Measurements from ENCODE around the gene HIVEP2.
"Not testable (repeated sequence)": the region's sequence is repeated elsewhere in the genome, so short reads cannot be mapped to it uniquely, and the experiment has no call there.

Gene HIVEP2, protein sequence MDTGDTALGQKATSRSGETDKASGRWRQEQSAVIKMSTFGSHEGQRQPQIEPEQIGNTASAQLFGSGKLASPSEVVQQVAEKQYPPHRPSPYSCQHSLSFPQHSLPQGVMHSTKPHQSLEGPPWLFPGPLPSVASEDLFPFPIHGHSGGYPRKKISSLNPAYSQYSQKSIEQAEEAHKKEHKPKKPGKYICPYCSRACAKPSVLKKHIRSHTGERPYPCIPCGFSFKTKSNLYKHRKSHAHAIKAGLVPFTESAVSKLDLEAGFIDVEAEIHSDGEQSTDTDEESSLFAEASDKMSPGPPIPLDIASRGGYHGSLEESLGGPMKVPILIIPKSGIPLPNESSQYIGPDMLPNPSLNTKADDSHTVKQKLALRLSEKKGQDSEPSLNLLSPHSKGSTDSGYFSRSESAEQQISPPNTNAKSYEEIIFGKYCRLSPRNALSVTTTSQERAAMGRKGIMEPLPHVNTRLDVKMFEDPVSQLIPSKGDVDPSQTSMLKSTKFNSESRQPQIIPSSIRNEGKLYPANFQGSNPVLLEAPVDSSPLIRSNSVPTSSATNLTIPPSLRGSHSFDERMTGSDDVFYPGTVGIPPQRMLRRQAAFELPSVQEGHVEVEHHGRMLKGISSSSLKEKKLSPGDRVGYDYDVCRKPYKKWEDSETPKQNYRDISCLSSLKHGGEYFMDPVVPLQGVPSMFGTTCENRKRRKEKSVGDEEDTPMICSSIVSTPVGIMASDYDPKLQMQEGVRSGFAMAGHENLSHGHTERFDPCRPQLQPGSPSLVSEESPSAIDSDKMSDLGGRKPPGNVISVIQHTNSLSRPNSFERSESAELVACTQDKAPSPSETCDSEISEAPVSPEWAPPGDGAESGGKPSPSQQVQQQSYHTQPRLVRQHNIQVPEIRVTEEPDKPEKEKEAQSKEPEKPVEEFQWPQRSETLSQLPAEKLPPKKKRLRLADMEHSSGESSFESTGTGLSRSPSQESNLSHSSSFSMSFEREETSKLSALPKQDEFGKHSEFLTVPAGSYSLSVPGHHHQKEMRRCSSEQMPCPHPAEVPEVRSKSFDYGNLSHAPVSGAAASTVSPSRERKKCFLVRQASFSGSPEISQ (N-terminal part only)

DNA sequence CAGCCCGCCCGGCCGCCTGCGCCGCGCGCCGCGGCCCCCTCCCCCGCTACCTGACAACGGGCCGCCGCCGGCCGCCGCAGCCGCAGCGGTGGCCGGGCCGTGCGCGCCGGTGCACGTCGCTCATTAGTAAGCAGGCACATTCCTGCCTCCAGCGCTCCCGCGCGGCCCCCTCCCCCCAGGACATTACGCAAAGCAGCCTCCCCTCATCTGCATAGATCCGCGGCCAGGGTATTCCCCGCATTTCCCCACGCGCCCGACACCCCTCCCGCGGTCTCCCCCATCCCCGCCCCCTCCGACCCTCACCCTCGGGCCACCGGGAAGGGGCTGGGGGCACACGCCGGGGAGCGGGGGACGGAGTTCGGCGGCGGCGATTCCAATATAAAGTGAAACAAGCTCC lies at the start of gene HIVEP2:
Gene HIVEP2 (minus strand): TSS at position 128 of the 397 bp plus-strand sequence. CDS start 170,438 bp downstream, outside the sequence.
- peak; percentile 63 for DNase-seq (ENCODE audit: low spot score)

DNA sequence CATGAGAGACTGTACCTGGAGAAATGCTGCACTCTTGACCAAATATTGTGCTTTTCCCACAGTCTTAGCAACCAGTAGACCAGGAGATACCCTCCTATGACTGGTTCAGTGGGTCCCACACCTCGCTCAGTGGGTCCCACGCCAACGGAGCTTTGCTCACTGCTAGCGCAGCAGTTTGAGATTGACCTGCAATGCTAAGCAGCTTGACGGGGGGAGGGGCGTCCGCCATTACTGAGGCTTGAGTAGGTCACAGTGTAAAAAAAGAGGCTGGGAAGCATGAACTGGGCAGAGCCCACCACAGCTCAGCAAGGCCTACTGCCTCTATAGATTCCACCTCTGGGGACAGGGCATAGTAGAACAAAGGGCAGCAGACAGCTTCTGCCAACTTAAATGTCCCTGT lies 49.0 kb upstream of the HIVEP2 start:
- DNase-seq (ENCODE audit: low spot score) = no peak

DNA sequence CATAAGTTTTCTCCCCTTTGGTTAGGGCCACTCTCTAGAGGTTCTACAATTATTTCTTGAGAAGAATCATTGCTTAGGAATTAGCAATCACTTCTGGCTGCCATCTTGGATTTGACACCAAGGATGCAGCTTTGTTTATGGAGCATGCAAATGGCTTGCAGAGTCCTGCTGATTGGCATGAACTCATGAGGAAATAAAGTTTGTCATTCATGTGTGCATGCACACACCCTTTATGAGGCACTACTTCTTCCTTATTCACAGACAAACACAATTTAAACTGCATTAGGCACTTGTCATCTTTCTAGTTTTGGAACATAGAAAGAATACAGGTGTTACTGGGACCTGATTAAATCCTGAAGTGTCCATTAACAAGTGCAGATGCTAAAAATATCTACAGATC lies 42.5 kb upstream of the HIVEP2 start:
- DNase-seq (ENCODE audit: low spot score) = no peak

DNA sequence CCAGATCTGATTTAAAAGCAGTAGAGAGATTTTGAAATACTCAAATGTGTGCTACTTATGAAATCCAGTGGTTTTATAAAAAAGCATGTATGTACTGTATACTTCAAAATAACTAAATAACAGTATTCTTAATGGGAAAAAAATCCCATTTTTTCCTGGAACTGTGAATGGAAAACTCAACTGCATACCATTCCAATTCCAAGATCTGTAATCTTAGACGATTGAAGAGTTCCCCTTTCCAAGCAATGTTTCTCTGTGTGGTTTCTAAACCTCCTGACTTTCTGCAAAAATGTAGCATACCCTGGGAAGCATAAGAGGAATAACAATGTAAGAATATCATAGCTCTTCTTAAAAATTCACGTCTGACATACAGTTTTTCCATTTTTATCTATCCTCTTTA lies 40.3 kb upstream of the HIVEP2 start:
- DNase-seq (ENCODE audit: low spot score) = no peak

DNA sequence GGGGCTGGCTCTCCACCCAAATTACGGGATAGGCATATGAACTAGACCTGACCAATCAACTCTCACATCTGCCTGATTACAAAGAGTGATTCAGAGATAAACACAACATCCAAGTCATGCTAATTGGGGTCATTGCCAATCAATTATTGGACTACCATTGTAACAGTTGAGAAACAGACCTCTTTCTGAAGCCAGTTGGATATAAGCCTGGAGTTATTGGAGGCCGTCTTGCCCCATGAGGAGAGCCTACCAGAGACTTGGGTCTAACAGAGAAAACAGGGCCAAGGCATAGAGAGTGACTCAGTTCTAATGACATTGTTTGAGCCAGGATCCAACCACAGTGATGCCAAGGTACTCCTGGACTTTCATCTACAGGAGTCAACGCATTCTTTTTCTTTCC lies 39.4 kb upstream of the HIVEP2 start:
- DNase-seq (ENCODE audit: low spot score) = no peak

DNA sequence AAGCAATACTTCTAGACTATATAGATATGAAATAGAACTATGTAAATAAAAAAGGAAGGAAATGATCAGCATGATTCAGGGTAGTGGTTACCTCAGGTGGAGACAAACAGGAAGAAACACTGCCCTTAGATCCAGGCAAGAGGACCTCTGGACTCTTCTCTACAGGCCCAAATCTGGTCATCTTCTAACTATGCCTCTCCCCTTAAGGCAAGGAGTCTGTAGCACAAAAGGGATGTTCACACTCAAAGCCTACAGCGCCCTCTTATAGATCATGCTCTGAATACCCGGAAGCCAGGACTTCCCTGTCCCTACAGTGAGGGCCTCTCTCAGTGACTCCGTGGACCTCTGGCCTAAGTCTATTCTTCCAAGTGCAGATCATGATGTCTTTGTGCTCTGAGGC lies 30.4 kb upstream of the HIVEP2 start:
- DNase-seq (ENCODE audit: low spot score) = no peak

DNA sequence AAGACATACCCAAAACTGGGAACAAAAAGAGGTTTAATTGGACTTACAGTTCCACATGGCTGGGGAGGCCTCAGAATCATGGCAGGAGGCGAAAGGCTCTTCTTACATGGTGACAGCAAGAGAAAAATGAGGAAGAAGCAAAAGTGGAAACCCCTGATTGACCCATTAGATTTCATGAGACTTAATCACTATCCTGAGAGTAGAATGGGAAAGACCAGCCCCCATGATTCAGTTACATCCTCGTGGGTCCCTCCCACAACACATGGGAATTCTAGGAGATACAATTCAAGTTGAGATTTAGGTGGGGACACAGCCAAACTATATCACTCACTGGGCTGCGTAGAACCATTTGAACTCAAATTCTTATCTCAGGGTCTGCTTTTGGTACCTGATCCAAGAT lies 26.0 kb upstream of the HIVEP2 start:
- DNase-seq (ENCODE audit: low spot score) = not testable (repeated sequence)

DNA sequence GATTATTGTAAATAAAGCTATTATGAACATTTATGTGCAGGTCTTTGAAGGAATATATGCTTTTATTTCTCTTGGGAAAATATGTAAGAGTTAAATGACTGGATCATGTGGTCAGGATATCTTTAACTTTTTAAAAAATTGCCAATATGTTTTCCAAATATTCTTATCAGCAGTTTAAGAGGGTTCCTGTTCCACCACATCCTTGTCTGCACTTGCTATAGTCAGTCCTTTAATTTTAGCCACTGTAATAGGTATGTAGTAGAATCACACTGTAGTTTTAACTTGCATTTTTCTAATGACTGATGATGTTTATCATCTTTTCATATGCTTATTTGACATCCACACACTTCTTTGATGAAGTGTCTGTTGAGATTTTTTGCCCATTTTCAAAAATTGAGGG lies 23.6 kb upstream of the HIVEP2 start:
- no peak for DNase-seq (ENCODE audit: low spot score)

DNA sequence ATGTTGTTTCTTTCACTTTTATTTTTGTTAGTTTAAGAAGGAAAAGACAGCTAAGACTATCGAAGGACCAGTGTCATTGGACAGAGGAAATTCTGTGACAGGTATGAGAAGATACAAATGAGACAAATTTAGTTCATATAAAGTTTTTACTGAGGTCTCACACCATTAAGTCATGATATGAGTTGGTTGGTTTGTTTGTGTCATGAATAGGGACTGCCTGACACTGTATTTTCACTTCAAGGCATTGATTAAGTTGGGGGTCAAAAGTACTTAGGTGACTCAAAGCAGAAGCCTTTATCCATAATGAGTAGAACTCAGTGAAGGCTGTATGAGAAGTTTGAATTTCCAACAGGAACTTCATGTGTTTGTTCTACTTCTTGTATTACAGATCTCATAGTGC lies 21.3 kb upstream of the HIVEP2 start:
- no peak for DNase-seq (ENCODE audit: low spot score)

DNA sequence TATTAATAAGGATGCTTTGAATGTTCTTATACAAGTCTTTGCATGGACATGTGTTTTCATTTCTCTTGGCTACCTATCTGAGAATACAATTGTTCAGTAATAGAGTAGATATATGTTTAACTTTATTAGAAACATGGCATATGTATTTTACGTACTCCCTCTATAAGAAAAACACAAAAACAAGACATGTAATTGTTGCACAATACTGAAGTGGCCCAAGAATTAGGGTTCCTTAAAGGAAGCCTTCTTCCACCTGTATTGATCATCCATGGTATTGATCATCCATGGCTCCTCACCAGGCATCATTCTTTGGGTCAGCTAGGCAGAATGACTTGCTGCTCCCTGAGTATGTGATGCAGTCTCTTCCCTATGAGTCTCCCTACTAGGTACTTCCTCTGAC lies 20.2 kb upstream of the HIVEP2 start:
- no peak for DNase-seq (ENCODE audit: low spot score)

DNA sequence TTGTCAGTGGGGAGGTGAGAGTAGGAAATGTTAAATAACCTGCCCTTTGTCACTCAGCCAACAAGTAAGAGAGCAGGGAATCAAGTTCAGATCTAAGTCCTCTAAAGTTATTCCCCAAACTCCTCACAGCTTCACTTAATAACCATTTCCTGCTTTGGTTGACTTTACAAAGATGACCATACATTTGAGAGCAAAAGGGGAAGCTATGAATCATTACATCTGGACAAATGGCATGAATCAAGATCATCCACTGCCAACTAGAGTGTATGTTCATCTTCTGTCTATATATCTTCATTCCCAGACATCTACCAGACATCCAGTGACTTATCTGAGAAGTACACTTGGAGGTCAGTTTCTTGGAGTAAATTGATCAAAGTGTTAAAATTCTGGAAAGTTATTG lies 15.1 kb upstream of the HIVEP2 start:
- no peak for DNase-seq (ENCODE audit: low spot score)

DNA sequence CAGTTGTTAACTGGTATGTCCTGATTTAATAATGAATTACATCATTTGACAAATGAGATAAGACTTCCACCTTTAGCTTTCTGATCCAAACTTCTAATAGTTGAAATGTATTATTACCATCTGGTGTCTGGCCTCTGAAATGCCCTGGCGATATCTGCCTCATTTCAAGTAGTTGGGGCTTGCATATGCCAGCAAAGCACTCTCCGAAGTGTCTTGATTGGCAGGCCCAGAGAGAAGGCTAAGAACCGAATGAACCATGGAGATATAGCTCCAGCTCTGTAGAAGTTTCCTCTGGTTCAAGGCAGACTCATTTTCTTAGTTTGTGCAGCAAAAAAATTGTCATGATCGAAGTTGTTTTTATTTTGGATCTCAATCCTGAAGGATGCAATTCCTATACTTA lies 13.4 kb upstream of the HIVEP2 start:
- no peak for DNase-seq (ENCODE audit: low spot score)

DNA sequence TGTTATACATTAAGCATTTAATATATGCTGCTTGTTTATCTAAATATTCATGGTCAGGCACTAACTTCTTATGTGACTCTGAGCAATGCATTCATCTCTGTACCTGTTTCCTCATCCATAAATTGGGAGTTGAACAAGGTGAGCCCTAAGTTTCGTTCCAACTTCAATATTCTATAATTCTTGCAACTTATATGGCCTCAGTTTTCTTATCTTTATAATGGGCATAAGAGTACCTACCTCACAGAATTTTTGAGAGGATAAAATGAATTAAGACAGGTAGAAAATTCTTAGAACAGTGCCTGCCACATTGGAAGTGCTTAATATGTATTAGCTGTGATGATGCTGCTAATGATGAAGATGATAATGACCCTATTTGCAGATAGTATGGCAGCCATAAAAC lies 11.8 kb upstream of the HIVEP2 start:
- no peak for DNase-seq (ENCODE audit: low spot score)

DNA sequence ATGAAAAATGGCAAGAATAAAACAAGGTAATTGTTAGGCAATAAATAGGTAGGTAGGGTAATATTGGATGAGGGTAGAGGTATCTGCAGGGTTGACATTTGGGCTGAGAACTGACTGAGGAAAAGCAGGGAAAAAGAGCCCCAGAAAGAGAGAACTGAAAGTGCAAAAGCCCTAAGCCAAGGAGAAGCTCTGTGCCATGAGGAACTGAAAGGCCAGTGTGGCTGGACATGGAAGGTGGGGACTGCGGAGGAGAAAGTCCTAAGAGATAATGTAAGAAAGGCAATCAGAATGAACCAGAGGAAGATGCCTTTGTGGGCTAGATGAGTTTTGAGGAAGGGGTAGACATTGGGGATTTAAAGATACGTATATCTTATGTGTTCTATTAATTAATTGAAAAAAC lies 9.9 kb upstream of the HIVEP2 start:
- no peak for DNase-seq (ENCODE audit: low spot score)

DNA sequence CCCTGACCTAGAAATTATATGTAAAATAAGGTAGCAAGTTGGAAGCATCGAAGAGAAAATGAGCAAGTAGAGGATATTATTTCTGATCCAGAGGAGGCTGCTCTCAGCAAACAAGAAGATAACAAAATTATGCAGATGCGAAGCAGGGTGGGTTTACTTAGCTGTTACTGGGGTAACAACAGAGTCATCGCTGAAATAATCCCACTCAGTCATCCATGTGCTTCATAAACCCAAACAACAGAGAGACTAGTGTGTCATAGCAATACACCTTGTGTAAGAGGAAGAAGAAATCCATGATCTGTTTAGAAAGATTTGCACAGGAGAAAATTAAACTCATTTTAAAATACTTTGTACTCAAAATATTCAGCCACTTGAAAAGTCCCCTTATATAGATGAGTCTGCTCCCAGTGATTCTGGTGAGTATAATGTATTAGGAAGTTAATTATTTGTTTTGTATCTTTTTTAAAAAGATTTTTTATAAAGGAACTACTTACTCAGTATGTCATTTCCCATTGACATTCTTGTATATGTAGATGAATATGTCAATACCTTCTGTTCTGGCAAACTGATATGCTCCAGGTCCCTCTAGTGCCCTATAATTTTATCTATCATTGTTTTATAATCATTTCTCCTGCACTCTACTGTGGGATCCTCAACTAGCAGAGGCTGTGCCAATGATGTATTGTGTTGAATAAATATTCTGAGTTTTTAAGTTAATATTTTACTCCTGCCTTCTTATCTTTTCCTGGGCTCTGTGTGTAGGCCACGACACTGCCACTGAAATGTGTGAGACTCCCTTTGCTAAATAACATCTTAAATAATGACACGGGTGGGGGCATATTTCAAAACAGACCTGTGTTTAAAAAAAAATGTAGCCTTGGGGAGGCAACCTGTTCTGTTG lies 8.6 kb upstream of the HIVEP2 start:
- no peak for DNase-seq (ENCODE audit: low spot score)

DNA sequence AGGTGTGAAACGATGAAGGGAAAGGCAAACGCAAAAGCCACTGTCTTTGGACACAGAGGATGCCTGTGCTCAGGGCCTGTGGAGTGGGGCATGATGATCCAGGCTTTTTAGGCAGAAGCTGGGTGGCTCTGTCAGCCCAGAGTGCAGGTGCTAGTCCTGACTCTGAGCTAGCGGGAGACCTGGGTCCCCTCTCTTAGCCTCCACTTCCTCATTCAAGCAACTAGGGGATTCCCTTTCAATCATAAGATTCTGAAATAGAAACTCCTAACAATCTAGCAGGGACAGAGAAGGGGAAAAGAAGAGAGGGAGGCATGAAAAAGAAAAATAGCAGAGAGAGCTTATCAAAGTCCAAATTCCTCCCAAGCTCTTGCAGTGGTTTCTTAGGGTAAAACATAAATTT lies 7.6 kb upstream of the HIVEP2 start:
- no peak for DNase-seq (ENCODE audit: low spot score)

DNA sequence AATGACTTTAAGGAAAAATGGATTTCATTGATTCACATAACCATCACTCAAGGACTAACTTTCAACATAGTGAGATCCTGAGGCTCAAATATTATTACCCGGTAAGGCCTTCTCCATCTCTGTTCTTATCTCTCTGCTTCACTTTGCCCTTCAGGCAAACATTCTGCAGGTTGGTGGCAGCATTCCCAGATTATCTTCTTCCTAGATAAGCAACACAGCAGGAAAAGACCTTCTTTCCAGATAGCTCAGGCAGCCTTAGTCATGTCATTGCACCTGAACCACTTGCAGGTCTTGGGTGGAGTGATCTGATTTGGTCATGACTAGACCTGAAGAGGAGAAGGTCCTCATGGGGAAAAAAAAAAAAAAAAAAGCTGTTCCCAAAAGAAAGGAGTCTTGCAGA lies 5.3 kb upstream of the HIVEP2 start:
- no peak for DNase-seq (ENCODE audit: low spot score)

DNA sequence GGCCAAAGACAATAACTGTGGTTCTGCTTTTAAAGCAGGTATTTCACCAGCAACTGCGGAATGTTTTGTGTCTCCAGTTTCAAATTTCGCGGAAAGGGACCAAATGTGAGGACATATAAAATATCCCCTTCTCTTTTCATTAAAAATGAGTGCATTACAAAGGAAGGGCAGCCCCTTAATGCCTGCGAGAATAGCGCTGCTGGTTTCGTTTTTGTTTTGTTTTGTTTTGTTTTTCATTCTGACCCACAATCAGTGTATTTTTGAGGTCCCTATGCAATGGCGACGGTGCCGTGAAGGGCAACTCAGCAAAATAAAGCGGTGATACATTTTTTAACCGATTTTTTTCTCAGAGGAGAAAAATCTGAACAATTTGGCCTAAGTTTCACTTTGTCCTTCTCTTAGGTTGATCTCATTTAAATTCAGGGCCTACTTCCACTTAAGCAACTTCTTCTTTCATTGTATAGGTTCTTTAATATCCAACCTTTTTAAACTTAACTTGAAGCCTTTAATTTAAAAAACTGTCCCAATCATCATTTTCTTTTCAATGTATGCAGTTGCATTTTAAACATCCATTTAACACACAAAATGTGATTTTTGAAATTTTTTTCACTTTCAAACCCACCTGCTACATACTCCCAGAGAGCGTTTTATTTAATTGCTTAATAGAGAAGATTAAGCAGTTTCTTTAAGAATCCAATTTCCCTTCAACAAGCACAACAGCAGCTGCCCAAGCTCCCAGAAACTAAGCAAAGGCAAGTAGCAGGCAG lies 2.9 kb upstream of the HIVEP2 start:
- DNase-seq (ENCODE audit: low spot score) = no peak

DNA sequence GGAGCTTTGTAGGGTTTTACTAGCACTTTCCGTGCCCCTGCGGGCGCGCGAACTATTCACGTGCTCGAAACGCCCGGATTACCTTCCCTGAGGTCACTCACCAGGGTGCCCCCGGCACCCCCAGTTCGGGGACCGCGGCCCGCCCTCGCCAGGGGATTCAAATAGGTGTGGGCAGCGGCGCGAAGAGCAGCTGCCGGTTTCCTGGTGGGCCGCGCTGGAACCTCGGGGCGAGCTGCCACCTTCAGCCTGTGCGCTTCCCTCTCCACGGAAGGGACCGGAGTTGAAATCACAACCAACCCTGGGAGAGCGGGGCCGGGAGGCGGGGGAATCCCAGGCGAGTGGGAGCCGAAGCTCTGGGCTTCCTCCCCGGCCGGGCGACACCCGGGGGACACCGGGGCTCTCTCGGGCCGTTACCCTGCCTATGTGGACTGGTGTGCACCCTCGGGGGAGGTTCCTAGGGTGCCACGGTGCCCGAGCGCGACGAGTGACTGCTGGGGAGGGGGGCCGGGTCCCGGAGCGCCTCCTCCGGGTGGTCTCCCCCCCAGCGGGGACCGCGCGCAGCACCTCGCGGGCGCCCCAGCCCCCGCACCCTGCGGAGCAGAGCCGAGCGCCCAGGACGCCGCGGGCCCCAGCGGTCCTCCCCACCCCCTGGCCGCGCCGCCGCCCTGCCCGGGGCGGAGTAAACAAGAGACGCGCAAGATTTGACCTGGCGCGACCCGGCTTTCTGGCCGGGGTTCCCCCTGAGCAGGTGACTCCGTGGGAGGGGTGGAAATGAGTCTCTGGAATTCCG lies 2.1 kb upstream of the HIVEP2 start:
- peak; percentile 73 for DNase-seq (ENCODE audit: low spot score)
